ENCODE results near the gene UBE2E2.
A peak's percentile ranks its signal among the peaks of the same experiment; 100 is the strongest.
"Not testable (repeated sequence)": the region's sequence is repeated elsewhere in the genome, so short reads cannot be mapped to it uniquely, and the experiment has no call there.

UBE2E2 gene

DNA sequence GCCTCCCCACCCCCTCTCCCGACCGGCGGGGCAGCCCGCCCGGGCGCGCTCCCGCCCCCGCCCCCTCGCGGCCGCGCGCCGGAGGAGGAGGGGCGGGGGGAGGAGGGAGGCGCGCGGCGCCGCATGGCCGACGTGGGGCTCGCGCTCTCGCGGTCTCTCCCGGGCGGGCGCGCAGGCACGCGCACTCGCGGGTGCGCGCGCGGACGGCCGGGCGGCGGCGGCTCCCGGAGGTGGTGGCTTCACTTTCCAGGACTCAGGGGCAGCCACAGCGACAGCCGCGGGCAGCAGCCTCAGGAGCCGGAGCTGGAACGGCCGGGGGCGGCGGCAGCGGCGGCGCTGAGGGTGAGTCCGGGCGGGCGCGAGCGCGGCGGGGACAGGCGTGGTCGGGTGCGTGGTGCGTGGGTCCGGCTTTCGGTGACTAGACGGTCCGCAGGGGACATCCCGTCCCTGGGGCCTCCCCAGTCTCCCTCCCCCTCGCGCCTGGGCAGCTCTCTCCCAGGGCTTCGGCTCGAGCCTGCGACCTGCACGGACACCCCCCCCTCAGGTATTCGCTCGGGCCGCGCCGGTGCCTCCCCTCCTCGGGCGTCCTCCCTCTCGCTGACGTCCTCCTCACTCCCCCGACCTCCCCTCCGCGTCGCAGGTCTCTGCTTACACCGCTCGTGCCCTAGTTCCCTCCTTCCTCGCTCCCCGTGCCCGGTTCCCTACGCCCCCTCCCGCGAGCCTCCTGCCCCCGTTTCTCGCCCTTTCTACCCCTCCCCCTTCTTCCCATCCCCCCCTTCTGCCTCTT is at the start of gene UBE2E2:
Gene UBE2E2 (plus strand): TSS at position 407 of the 787 bp plus-strand sequence.
- peak; percentile 39 to 43 for DNase-seq (ENCODE audit: low read depth in 2 of 2)

DNA sequence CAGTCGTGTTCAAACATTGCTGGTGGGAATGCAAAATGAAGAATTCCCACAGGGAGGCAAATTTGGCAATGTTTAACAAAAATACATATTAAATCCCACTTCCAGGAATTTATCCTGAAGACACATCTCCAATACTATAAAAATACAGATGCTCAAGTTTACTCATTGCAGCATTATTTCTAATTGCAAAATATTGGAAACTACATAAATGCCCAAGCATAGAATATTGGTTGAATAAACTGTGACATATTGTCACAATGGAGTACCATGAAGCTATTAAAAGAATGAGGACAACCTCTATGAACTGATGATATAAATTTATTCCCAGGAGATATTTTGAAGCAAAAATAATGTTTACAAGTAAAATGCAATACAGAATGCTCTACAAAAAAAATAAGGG is 49.7 kb upstream of the UBE2E2 start:
- DNase-seq (ENCODE audit: low read depth in 2 of 2): no peak

DNA sequence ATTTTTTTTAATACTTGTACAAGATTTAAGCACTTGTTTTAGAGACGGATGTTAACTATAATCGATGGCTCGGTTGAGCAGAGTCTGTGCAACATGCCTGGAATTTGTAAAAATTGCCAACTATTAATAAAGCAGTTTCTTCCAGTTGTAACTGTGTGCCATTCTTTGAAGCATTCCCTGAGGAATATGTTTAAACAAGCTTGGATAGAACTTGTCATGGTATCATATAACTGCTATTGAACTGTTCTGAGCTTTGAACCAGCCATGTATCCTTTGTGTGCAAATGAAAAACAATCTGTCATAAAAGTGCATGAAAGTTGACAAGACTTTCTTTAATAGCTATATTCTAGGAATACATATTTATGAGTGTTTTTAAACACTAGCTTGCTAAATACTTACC is 45.8 kb upstream of the UBE2E2 start:
- DNase-seq (ENCODE audit: low read depth in 2 of 2): no peak

- no peak for DNase-seq (ENCODE audit: low read depth in 2 of 2)
These were observed 43.2 kb upstream of the UBE2E2 start for GRCh38 chr3:23159929-23160328.

- DNase-seq (ENCODE audit: low read depth in 2 of 2): no peak
These were observed 41.8 kb upstream of the UBE2E2 start for GRCh38 chr3:23161308-23161707.

DNA sequence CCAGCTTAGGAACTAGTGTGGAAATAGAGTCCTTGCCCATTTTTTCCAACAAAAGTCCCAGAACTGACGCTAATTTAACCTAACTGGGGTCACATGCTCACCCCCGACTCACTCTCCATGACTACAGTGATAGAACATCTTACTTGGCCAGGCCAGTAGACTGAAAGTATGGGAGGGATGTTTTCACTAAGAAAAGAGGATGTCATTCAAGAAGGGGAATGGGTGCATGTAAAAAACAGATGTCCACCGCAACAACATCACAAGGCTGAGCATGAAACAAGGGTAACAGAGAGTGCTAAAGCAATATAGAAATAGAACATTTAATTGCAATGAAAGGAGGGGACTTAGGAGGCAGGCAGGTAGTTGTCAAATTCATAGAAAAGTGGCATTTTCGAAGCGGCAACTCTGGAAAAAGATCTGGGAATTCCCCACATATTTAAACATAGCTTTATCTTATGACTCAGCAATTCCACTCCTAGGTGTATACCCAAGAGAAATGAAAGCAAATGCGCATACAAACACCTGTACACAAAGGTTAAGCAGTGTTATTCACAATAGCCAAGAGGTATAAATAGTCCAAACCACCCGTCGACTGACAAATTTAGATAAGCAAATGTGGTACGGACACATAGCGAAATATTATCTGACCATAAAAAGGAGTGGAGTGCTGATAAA is 41.1 kb upstream of the UBE2E2 start:
- no peak for DNase-seq (ENCODE audit: low read depth in 2 of 2)

DNA sequence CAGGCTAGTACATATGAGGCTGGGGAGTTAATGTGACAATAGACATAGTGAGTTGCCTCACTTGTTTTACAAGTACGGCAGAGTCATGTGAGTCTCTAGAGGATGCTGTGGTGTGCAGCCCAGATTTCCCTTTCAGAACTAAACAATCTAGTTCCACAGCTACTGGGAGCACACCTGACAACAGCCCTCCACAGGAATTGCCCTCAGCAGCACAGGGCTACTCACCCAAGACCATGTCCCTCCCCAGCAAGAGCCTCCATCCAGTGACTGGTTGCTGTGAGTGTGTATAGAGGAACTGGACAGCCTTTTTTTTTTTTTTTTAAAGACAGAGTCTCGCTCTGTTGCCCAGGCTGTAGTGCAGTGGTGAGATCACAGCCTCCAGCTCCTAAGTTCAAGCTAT is 40.2 kb upstream of the UBE2E2 start:
- DNase-seq (ENCODE audit: low read depth in 2 of 2): no peak

DNA sequence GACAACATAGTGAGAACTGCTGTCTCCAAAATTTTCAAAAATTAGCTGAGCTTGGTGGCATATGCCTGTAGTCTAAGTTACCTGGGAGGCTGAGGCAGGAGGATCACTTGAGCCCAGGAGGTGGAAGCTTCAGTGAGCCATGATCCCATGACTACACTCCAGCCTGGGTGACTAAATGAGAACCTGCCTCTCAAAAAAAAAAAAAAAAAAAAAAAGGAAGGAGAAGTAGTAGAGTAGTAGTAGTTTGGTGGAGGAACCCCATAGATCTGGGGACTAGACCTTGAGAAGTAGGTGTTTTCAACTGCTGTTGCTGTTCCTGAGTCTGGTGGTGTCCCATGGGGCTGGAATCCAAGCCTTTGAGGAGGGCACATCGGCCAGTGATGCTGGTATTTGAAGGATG is 38.4 kb upstream of the UBE2E2 start:
- no peak for DNase-seq (ENCODE audit: low read depth in 2 of 2)

GRCh38 chr3:23165571-23165970 is 37.6 kb upstream of the UBE2E2 start:
- DNase-seq (ENCODE audit: low read depth in 2 of 2): no peak

GRCh38 chr3:23166276-23166675 is 36.9 kb upstream of the UBE2E2 start:
- no peak for DNase-seq (ENCODE audit: low read depth in 2 of 2)

GRCh38 chr3:23166845-23167244 is 36.3 kb upstream of the UBE2E2 start:
- DNase-seq (ENCODE audit: low read depth in 2 of 2): no peak

DNA sequence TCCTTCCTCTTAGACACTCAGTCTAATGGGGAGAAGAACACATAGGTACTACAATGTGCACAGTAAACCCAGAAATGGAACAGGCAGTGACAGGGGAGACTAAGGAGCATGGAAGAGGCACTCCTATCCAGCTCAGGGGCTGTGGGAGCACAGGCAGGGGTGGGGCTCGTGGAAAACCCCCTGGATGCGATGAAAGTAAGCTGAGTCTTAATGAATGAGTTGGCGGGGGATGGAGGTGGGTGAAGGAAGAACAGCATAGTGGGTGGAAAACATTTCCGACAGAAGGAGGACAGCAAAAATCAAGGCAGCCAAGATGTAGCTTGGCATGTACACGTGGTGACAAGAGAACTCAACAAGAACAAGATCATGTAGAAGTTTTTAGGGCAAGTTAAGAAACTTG is 33.6 kb upstream of the UBE2E2 start:
- DNase-seq (ENCODE audit: low read depth in 2 of 2): no peak

GRCh38 chr3:23170291-23170690 is 32.8 kb upstream of the UBE2E2 start:
- DNase-seq (ENCODE audit: low read depth in 2 of 2): no peak

GRCh38 chr3:23172059-23172458 is 31.1 kb upstream of the UBE2E2 start:
- no peak for DNase-seq (ENCODE audit: low read depth in 2 of 2)

GRCh38 chr3:23174426-23175039 is 28.6 kb upstream of the UBE2E2 start:
- DNase-seq (ENCODE audit: low read depth in 2 of 2): no peak

DNA sequence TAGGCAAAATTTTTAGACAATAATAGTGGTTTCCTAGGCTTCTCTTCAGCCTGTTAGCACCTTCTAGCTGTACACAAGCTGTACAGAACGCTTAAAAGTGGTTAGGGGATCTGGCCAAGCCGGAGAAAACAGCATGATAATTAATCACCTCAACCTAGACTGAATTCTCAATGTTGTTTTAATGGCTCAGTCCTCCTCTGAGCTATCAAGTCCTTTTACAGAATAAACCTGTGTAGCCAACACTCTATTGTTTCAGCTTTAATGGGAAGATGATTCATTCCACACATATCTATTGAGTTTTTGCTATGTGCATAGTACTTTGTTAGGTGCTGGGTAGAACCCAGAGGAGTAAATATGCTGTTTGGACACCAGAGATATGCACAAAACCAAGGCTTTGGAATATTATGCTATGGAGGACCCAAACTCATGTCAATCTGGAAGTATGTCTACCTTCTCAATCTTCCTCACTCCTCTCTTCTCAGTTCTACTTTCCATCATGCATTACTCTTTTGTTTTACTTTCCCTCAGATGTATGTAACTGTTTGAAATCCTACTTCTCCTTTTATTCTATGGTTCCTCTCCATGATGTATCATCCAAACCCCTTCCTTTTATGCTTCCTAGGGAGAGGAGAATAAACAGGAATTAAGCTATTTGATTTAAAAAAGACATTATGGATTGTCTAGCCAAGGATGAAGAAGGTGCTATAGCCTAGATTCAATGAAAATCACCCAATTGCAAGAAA is 27.6 kb upstream of the UBE2E2 start:
- DNase-seq (ENCODE audit: low read depth in 2 of 2): no peak

DNA sequence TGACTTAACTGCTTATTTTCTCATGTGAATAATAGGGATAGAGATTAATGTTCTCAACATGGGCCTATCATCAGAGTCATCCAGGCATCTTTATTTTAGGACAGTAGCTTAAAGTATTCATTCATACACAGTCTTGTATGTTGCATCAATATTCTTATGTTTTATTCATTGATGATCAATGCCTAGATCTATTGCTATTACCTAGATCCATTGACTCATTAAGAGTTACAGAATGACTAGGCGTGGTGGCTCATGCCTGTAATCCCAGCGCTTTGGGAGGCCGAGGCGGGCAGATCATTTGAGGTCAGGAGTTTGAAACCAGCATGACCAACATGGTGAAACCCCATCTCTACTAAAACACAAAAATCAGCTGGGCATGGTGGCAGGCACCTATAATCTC is 26.3 kb upstream of the UBE2E2 start:
- DNase-seq (ENCODE audit: low read depth in 2 of 2): not testable (repeated sequence)

DNA sequence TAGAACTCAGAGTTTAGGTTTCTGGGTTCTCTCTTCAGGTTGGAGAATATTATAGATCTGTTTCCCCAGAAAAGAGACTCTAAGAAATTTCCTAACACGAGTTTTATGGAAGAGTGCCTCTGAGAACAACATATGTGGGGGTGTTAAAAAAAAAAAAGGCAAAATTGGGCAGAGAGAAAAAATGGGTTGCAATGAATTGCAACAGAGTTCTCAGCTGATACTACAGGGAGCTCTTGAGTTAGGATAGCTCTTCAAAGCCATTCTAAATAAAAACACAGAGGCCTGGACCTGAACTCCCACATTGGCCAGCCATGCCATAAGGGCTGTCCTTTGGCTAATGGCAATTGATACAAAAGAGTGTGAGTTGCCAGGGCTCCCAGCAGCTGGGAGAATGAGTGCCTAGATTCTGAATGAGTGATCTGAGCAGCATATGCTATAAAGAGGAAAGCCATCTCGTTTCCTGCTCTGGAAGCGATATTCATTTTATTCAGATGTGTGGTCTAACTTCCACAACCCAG is 20.1 kb upstream of the UBE2E2 start:
- no peak for DNase-seq (ENCODE audit: low read depth in 2 of 2)

DNA sequence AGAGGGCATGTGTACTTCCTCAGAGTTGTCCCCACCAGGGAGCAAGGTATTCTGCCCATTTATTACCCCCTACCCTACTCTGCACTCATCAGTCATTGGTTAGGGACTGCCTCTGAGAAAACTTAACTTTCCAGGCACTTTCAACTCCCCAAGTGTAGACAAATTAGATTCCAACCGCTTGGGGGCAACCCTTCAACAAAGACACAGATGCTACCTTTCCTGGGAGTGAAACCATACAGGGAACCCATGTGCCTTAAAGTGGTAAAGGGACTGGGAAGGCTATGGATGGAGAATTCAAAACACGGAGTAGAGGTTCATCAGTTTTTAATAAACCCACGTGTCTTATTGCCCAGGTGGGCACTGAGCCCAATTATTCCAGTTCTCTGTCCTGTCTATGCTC is 19.4 kb upstream of the UBE2E2 start:
- no peak for DNase-seq (ENCODE audit: low read depth in 2 of 2)

DNA sequence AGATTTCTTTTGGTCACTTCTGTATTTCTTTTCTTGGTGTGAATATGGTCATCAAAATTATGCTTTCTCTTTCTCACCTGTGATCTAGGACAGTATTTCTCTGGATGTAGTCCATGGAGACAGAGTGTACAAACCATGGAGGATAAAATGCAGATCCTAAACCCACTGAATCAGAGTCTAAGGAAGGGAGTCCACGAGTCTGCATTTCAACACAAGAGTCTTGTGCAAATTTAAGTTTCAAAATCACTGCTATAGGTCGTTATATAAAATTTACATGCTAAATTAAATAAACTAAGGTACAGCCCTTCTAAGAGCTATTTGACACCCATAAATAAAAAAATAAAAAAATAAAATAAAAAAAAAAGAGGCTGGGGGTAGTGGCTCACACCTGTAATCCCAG is 17.3 kb upstream of the UBE2E2 start:
- no peak for DNase-seq (ENCODE audit: low read depth in 2 of 2)

DNA sequence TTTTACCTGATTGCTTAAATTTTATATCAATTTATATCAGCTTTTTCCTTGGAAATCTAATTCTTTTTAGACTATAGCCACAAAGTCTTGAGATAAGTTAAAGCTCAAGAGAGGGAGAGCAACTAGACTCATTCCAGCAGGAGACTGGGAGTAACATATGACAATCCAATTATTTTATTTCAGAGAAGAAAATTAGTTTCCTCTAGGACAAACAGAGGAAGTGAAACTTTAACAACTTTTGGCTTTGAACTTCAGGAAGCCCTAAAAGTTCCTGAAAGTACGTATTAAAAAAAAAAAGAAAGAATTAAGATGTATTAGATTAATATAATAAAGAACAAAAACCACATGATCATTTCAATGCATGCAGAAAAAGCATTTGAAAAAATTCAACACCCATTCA is 13.9 kb upstream of the UBE2E2 start:
- DNase-seq (ENCODE audit: low read depth in 2 of 2): no peak

DNA sequence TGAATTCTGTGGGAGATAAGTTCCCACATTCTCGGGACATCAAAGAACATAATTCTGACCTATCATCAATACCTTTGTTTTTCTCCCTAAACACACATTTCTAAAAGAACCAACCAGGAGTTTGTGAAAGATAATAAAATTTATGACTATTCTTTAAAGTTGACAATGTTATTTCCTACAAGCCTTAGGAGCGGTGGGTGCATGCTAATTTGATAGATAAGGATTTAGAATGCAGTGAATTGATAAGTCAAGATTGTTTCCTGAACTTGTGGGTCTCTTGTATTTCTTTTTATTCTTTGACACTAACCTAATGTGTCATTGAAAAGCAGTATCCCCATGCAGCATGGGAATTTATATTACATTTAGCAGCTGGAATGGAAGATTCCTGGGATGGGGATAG is 10.3 kb upstream of the UBE2E2 start:
- DNase-seq (ENCODE audit: low read depth in 2 of 2): no peak
